SH-SY5Y (cell line): Measurements from ENCODE around the gene P3R3URF.

ENCODE experiments used
- GATA2 ChIP-seq: IDR thresholded peaks from 2 replicates; pipeline ENCODE4 v1.6.1; 2011; ENCODE audit warnings: mild to moderate bottlenecking, low read depth, low read length
- GATA3 ChIP-seq: IDR thresholded peaks from 2 replicates; pipeline ENCODE4 v1.6.1; 2011; ENCODE audit warnings: low read depth, mild to moderate bottlenecking, low read length, moderate library complexity

GRCh38 chr1:46153732-46154131, 22.6 kb downstream of the P3R3URF start:
- TF ChIP-seq GATA2 (no peak), GATA3 (no peak)
